GM12873 (cell line): Measurements from ENCODE around the gene SESN1.

Experiments used
- TF ChIP-seq, protein P1 (sequence below): IDR thresholded peaks from 2 replicates; pipeline ENCODE4 v1.5.1; 2012; ENCODE audit warnings: low read depth, mild to moderate bottlenecking, moderate library complexity, low read length, control low read depth; ENCODE audit not compliant: insufficient read depth; ENCODE audit errors: missing control alignments

SESN1 gene

DNA sequence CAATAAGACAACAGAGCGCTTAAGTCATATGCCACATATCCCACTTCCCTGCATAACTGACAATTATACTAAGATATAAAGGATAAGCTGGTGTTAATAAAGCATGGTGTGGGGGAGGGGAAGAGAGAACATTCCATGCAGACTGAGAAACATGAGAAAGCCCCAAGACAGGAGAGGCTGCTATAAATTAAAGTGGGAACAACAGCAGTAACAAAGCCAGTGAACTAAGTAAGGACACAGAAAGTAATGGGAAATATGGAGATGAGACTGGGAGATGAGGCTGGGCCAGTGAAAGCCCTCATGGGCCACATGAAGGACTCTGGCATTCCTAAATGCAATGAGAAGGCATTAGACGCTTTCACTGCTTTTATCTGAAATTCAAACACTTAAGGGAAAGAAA lies 41.3 kb downstream of the SESN1 start:
- TF ChIP-seq, protein P1, sequence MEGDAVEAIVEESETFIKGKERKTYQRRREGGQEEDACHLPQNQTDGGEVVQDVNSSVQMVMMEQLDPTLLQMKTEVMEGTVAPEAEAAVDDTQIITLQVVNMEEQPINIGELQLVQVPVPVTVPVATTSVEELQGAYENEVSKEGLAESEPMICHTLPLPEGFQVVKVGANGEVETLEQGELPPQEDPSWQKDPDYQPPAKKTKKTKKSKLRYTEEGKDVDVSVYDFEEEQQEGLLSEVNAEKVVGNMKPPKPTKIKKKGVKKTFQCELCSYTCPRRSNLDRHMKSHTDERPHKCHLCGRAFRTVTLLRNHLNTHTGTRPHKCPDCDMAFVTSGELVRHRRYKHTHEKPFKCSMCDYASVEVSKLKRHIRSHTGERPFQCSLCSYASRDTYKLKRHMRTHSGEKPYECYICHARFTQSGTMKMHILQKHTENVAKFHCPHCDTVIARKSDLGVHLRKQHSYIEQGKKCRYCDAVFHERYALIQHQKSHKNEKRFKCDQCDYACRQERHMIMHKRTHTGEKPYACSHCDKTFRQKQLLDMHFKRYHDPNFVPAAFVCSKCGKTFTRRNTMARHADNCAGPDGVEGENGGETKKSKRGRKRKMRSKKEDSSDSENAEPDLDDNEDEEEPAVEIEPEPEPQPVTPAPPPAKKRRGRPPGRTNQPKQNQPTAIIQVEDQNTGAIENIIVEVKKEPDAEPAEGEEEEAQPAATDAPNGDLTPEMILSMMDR, result no peak

DNA sequence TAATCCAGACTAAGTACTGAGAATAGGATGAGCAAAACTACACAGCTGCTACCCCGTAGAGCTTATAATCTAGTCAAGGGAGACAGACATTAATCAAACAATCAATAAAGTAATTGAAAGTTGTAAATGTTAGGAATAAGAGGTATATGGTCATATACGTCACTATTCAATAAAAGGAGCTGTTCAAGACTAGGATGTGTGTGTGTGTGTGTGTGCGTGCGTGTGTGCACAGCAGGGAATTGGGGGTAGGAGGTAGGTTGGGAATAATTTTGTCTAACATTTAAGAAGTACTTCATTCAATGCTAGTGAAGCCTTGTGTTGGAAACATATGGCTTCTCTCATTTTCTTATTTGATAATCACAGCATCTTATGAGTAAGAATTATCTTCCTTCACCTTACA lies 41.8 kb downstream of the SESN1 start:
- TF ChIP-seq, protein P1, result no peak

DNA sequence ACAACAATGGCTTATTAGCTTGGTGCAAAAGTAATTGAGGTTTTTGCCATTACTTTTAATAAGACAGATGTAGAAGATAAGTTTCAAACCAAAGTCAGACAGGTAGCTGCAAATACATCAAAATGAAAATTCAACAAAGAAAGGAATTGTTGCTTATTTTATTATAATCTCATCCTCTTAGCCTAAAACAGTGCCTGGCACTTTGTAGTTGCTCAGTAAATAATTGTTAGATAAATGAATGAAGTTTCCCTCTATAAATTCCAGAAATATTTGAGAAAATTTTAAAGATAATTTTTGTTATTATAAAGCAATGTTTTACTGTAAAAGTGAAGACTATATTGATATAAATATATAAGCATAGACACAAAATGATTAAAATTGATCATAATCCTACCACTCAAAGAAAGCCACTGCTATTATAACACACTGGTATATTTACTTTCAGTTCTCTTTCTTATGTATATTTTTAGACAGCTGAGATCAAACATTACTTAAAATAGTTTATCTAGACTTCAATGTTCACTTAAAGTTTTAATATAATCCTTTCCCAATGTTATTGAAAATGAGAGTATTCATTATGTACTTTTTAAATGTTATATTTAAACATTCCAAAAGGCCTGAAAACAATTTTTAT lies 42.5 kb downstream of the SESN1 start:
- TF ChIP-seq, protein P1, result no peak

DNA sequence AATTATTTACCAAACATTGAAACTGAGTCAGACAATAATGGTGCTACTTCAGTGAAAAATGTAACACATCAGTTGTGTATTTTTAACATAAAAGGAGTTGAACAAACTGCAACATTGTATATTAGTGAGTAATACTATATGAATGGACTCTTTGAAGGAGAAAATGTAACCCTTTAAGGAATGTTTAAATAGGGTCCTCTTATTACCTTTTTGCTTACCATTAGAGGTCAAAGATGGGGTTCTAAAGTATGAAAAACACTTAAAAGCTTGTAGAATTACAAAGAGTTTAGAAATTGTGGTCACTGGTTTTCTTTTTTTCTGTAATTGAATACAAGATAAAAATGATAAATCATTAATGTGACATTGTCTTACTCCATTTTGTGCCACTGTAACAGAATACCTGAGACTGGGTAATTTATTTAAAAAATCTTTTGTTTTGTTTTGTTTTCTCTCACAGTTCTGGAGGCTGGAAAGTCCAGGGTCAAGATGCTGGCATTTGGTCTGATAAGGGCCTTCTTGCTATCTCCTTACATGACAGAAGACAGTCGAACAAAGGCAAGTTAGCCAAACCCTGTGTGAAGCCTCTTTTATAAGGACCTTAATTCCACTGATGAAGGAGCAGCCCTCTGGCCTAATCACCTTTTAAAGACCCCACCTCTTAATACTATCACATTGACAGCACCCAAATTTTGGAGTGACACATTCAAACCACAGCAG lies 43.2 kb downstream of the SESN1 start:
- TF ChIP-seq, protein P1, result no peak

DNA sequence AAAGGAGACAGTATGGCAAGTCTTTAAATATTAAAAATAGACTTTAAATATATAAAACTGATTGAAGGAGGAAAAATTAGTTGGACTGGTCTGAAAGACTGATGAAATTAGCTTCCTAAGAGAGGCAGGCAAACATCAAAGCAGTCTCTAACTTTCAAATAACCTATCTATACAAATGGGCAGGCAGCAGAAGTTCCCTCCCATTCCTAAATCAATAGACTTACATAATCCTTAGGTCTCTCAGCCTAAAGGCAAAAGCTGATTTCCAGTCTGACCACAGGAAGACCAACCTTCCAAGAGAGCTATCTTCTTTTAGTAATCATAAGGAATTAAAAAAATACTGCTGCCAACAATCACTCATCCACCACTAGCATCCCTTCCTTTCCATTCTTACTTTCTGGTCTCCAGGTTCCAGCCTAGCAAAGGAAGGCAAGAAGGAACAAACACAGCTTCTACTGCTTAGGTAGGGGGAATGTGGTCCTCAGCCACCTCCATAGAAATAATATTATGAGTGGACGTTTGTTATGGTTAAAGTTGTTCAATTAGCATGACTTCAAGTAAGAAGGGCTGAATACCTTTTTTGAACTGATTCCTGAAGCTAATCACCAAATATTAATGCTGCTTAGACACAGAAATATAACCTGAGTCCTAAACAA lies 44.1 kb downstream of the SESN1 start:
- TF ChIP-seq, protein P1, result no peak

DNA sequence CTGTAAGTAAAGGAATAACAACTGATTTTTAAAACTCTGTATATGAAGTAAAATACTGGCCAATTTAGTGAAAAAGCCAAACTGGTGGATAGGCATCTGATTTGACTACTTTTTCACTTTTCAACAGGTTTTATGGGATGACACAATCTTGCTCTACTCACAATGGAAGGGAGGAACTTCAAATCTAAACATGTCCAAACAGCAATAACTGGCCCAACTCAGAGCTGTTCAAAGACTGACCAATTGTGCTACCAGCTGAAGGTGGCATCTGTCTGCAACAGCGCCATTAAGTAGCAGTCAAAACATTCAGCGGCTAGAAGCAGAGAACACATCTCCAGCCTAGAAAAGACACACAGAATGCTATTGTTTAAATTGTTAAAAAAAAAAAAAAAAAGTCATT lies 44.6 kb downstream of the SESN1 start:
- TF ChIP-seq, protein P1, result no peak

DNA sequence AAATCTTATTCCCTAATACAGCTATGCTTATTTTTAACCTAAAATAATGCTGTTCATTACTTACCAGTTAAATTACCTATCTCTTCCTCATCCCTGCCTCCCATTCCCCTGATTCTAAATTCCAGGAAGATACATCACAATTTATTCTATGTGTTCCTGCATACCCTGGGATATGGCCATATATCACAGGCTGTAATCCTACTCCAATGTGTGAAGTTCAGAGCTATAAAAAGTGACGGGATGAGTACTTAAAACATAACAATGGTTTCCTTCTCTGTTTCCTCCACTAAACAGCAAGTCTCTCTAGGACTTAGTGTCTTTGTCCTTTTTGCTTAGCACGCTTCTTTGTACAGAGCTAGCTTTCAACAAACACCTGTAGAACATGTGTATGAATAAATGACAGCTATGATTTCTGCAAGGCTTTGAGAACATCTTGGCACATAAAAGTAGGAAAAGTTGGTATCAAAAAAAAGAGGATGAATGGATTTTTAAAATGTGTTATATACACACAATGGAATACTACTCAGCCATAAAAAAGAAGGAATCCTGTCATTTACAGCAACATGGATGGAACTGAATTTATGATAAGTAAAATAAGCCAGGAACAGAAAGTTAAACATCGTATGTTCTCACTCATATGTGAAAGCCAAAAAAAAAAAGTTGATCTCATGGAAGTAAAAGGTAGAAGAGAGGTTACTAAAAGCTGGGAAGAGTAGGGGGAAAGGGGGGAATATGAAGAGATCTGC lies 45.8 kb downstream of the SESN1 start:
- TF ChIP-seq, protein P1, result no peak
